Globus pallidus (tissue), 1 donor: ENCODE data around the gene PCDHGA5.
"Not testable (repeated sequence)": the region's sequence is repeated elsewhere in the genome, so short reads cannot be mapped to it uniquely, and the experiment has no call there.

Experiments used
- DNase-seq: peaks from one replicate; pipeline ENCODE4 v3.0.0-alpha.2; 2015; ENCODE audit warnings: low spot score

Gene PCDHGA5

GRCh38 chr5:141414548-141415274 is 50.7 kb downstream of the PCDHGA5 start:
- DNase-seq, result not testable (repeated sequence)

GRCh38 chr5:141415275-141415618 is 51.3 kb downstream of the PCDHGA5 start:
- DNase-seq, result not testable (repeated sequence)
